H1 (cell line): ENCODE measurements around the gene SSU72. TPM values are rescaled to one million over a fixed set of nuclear protein-coding genes. Genes with fewer than 3 reads are reported as not detected.

Experiments
- CTCF ChIA-PET: fragments of 300-600 bp; sonication (Branson Sonifier 250); formaldehyde crosslinking; loops from one replicate; lab custom pipeline; 2021; ENCODE audit not compliant: partially characterized antibody; lab: Charles Lee
- POLR2A ChIA-PET: fragments of 300-600 bp; sonication (Branson Sonifier 250); formaldehyde crosslinking; loops from one replicate; lab custom pipeline; 2021; ENCODE audit warnings: inconsistent platforms; ENCODE audit not compliant: partially characterized antibody; lab: Charles Lee
- DNase-seq, 2 experiments: peaks; one replicate each; pipeline versions ENCODE4 v3.0.0 to v3.0.0-alpha.2; 2010 to 2022; ENCODE audit warnings: low spot score in 2 of 2, low read depth in 1 of 2, mixed read lengths in 1 of 2
- FAIRE-seq: peaks from 2 replicates; lab custom pipeline; 2011; peaks lifted over from hg19 to GRCh38; lab: Jason Lieb, UNC
- H2AFZ ChIP-seq: 2 replicates; pipeline ENCODE4 v1.8.1; 2012; ENCODE audit warnings: low read length, inconsistent platforms
- H2AK5ac ChIP-seq: 2 replicates; pipeline ENCODE4 v1.6.1; 2013; ENCODE audit warnings: low read depth, low read length
- H2BK120ac ChIP-seq: replicated peaks from 2 replicates; pipeline ENCODE3; 2013; ENCODE audit warnings: low read depth, low read length, inconsistent platforms
- H2BK12ac ChIP-seq: 2 replicates; pipeline ENCODE4 v1.6.1; 2013; ENCODE audit warnings: low read depth, low read length
- H2BK15ac ChIP-seq: 2 replicates; pipeline ENCODE4 v1.6.1; 2013; ENCODE audit warnings: low read length
- H2BK20ac ChIP-seq: 2 replicates; pipeline ENCODE4 v1.6.1; 2013; ENCODE audit warnings: low read length
- H2BK5ac ChIP-seq: 2 replicates; pipeline ENCODE4 v1.6.1; 2013; ENCODE audit warnings: low read depth, low read length
- H3K14ac ChIP-seq: 2 replicates; pipeline ENCODE4 v1.6.1; 2013; ENCODE audit warnings: inconsistent platforms; ENCODE audit not compliant: insufficient read length
- H3K18ac ChIP-seq: 2 replicates; pipeline ENCODE4 v1.6.1; 2013; ENCODE audit warnings: low read length; ENCODE audit errors: extremely low read depth
- H3K23ac ChIP-seq: 2 replicates; pipeline ENCODE4 v1.6.1; 2013; ENCODE audit warnings: inconsistent platforms; ENCODE audit not compliant: insufficient read length
- H3K23me2 ChIP-seq: 2 replicates; pipeline ENCODE4 v1.6.1; 2013; ENCODE audit warnings: low read depth, low read length
- H3K27ac ChIP-seq: 2 replicates; pipeline ENCODE4 v1.6.1; 2011; ENCODE audit warnings: low read depth, low read length, inconsistent platforms
- H3K27me3 ChIP-seq, 4 experiments: replicated peaks in 1 of 4; 1 replicate in 1 of 4; 2 replicates in 3 of 4; pipeline versions ENCODE4 v1.6.1 to v1.8.1; 2011 to 2013; ENCODE audit warnings: low read length in 3 of 4, mild to moderate bottlenecking in 3 of 4, inconsistent platforms in 2 of 4, mixed read lengths in 2 of 4, moderate library complexity in 1 of 4; ENCODE audit not compliant: control insufficient read depth in 3 of 4, insufficient read depth in 3 of 4; ENCODE audit errors: extremely low read depth in 1 of 4
- H3K36me3 ChIP-seq, 4 experiments: 2 replicates each; pipeline versions ENCODE4 v1.6.1 to v1.8.1; 2011 to 2013; ENCODE audit warnings: mild to moderate bottlenecking in 4 of 4, low read length in 3 of 4, moderate library complexity in 2 of 4, control low read depth in 1 of 4, inconsistent platforms in 1 of 4; ENCODE audit not compliant: insufficient read depth in 4 of 4, control insufficient read depth in 2 of 4
- H3K4ac ChIP-seq: replicated peaks from 2 replicates; pipeline ENCODE3; 2013; ENCODE audit warnings: low read length, low read depth, mixed read lengths, inconsistent platforms; ENCODE audit not compliant: insufficient read length
- H3K4me1 ChIP-seq, 4 experiments: replicated peaks in 1 of 4; 1 replicate in 1 of 4; 2 replicates in 3 of 4; pipeline versions ENCODE4 v1.6.1 to v1.8.1; 2011 to 2013; ENCODE audit warnings: low read length in 3 of 4, inconsistent platforms in 2 of 4, mixed read lengths in 1 of 4; ENCODE audit not compliant: insufficient read depth in 4 of 4, control insufficient read depth in 3 of 4
- H3K4me2 ChIP-seq, 2 experiments: 2 replicates each; pipeline versions ENCODE4 v1.6.1 to v1.8.1; 2011 to 2013; ENCODE audit warnings: low read depth in 2 of 2, low read length in 2 of 2, control low read depth in 1 of 2, inconsistent platforms in 1 of 2, mild to moderate bottlenecking in 1 of 2; ENCODE audit not compliant: insufficient read depth in 1 of 2
- H3K4me3 ChIP-seq, 4 experiments: fragments of 200-600, 300-600 bp in 1 of 4; sonication (generic), shearing (Covaris generic), sonication (Bioruptor Twin) in 1 of 4; 2 replicates each; pipeline versions ENCODE4 v1.5.1 to v1.8.1; 2011 to 2016; ENCODE audit warnings: low read length in 4 of 4, low read depth in 3 of 4, control low read depth in 2 of 4, inconsistent platforms in 2 of 4, mild to moderate bottlenecking in 2 of 4, mixed read lengths in 1 of 4, moderate library complexity in 1 of 4; ENCODE audit not compliant: insufficient read depth in 2 of 4; ENCODE audit errors: extremely low read depth in 1 of 4
- H3K56ac ChIP-seq: replicated peaks from 2 replicates; pipeline ENCODE3; 2013; ENCODE audit warnings: low read depth, mild to moderate bottlenecking, mixed read lengths, low read length, inconsistent platforms; ENCODE audit not compliant: insufficient read length
- H3K79me1 ChIP-seq: 2 replicates; pipeline ENCODE4 v1.6.1; 2013; ENCODE audit warnings: low read depth, low read length, control low read depth
- H3K79me2 ChIP-seq, 2 experiments: 2 replicates each; pipeline versions ENCODE4 v1.6.1 to v1.8.1; 2012 to 2013; ENCODE audit warnings: low read length in 2 of 2, mild to moderate bottlenecking in 2 of 2, inconsistent platforms in 1 of 2; ENCODE audit not compliant: insufficient read depth in 2 of 2, control insufficient read depth in 1 of 2
- H3K9ac ChIP-seq, 4 experiments: replicated peaks in 1 of 4; 1 replicate in 1 of 4; 2 replicates in 3 of 4; pipeline versions ENCODE4 v1.6.1 to v1.8.1; 2011 to 2013; ENCODE audit warnings: low read depth in 3 of 4, low read length in 3 of 4, control low read depth in 2 of 4, mild to moderate bottlenecking in 2 of 4, moderate library complexity in 2 of 4, inconsistent platforms in 1 of 4; ENCODE audit errors: extremely low read depth in 1 of 4
- H3K9me3 ChIP-seq, 2 experiments: 2 replicates each; pipeline versions ENCODE4 v1.6.1 to v1.8.1; 2012 to 2013; ENCODE audit warnings: mild to moderate bottlenecking in 2 of 2, moderate library complexity in 2 of 2, control low read depth in 1 of 2, inconsistent platforms in 1 of 2, low read depth in 1 of 2, low read length in 1 of 2, mixed read lengths in 1 of 2; ENCODE audit not compliant: insufficient read depth in 2 of 2
- H4K20me1 ChIP-seq, 2 experiments: replicated peaks in 1 of 2; 2 replicates each; pipeline versions ENCODE3 to v1.8.1; 2011 to 2013; ENCODE audit warnings: inconsistent platforms in 2 of 2, low read length in 2 of 2, mild to moderate bottlenecking in 1 of 2; ENCODE audit not compliant: insufficient read depth in 2 of 2, control insufficient read depth in 1 of 2
- H4K5ac ChIP-seq: 2 replicates; pipeline ENCODE4 v1.6.1; 2013; ENCODE audit warnings: low read length, low read depth, mixed read lengths, inconsistent platforms; ENCODE audit not compliant: insufficient read length
- H4K8ac ChIP-seq: 2 replicates; pipeline ENCODE4 v1.8.0; 2013; ENCODE audit warnings: mild to moderate bottlenecking, moderate library complexity, low read length, inconsistent platforms; ENCODE audit not compliant: insufficient read depth; ENCODE audit errors: extremely low read depth
- H4K91ac ChIP-seq: replicated peaks from 2 replicates; pipeline ENCODE3; 2013; ENCODE audit warnings: low read length, mixed read lengths, inconsistent platforms; ENCODE audit not compliant: insufficient read length
- CEBPB ChIP-seq: IDR thresholded peaks from 2 replicates; pipeline ENCODE4 v1.6.1; 2012; ENCODE audit warnings: low read depth, low read length
- MAFK ChIP-seq: IDR thresholded peaks from 2 replicates; pipeline ENCODE4 v1.6.1; 2012; ENCODE audit warnings: low read depth, mild to moderate bottlenecking, improper control_type of control experiment, low read length
- POU5F1 ChIP-seq: IDR thresholded peaks from 2 replicates; pipeline ENCODE4 v1.6.1; 2011; ENCODE audit warnings: low read depth, mild to moderate bottlenecking, low read length, moderate library complexity
- RFX5 ChIP-seq: IDR thresholded peaks from 2 replicates; pipeline ENCODE4 v1.6.1; 2011; ENCODE audit warnings: low read depth, low read length, improper control_type of control experiment, borderline replicate concordance
- SP2 ChIP-seq: IDR thresholded peaks from 2 replicates; pipeline ENCODE4 v1.6.1; 2012; ENCODE audit warnings: mild to moderate bottlenecking, low read length, inconsistent platforms
- WGBS, 2 experiments: shearing (Covaris generic) in 1 of 2; methylation state at CpG; one replicate each; pipeline versions ENCODE4 v1.1.6 to v1.1.7; 2013 to 2015; ENCODE audit warnings: low lambda C conversion rate in 2 of 2, mixed read lengths in 2 of 2, inconsistent platforms in 1 of 2, low coverage in 1 of 2, missing lambda C conversion rate in 1 of 2; ENCODE audit not compliant: insufficient replicate concordance in 2 of 2, insufficient coverage in 1 of 2, insufficient read length in 1 of 2; ENCODE audit errors: extremely low coverage in 1 of 2, missing lambda C conversion rate in 1 of 2; 5-methylcytosine and 5-hydroxymethylcytosine counted together
- polyA plus RNA-seq, 7 experiments: library from polyadenylated mRNA; depleted of rRNA in 3 of 7; stranded (reverse) in 5 of 7; unstranded in 2 of 7; fragments of >200 nt in 5 of 7; fragments of 200-250 nt in 2 of 7; gene quantifications; 1 replicate in 5 of 7; 2 replicates in 1 of 7; 4 replicates in 1 of 7; pipeline versions ENCODE4 v1.2.1 to v1.2.3, GENCODE V29; 2011 to 2013; ENCODE audit warnings: missing spikeins in 2 of 7, mixed read lengths in 2 of 7
- total RNA-seq: library from RNA; stranded (reverse); fragmentation: NEBNext Ultra II Directional; extraction: Animal tissue kit (Norgen Biotek cat#: 25700); gene quantifications from 2 replicates; pipeline ENCODE4 v1.2.1, GENCODE V29; 2021

SSU72 gene
- total and polyA plus RNA-seq, 2 of the 8 experiments (the other 6 are each of a cell fraction or from before 2014, with no cell fraction given): 110 to 165 TPM

DNA sequence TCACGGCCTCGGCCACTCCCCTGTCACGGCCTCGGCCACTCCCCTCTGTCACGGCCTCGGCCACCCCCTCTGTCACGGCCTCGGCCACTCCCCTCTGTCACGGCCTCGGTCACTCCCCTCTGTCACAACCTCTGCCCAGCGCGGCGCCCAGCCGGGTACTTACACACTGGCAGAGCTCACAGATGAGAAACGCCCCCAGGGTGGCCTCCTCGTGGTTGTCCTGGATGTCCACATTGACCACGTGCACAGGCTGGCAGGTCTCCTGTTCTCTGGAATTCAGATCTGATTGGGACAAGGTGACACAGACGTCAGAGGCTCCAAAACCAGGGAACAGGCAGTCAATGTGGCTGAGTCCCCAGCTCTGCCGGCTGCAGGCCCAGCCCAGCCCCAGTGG is 31.0 kb downstream of the SSU72 start:
- H2BK20ac ChIP-seq: no peak overlapping the region
- POLR2A ChIA-PET: interaction anchor here (0.7 to 23.0 kb wide), 2 partner anchors 20 to 145 kb away, joined by 3 to 367 read pairs; partner anchors contain the start of gene CCNL2
- H3K36me3 ChIP-seq: peaks cover 2 to 16% (median 11%) of the 10 kb centered on the region in 4 experiments; a peak in 4 of 8 replicates
- TF ChIP-seq CEBPB (no peak), RFX5 (no peak), SP2 (no peak), MAFK (no peak), POU5F1 (no peak)

More for the DNA sequence above, 31.0 kb downstream of the SSU72 start:
- FAIRE-seq: no peak
- H3K4me3 ChIP-seq: no peak overlapping the region
- H3K4me1 ChIP-seq: peaks cover 0 to 5% (median 2%) of the 10 kb centered on the region in 4 experiments; a peak in 3 of 7 replicates
- H3K23ac ChIP-seq: no peak overlapping the region
- H3K56ac ChIP-seq: no peak overlapping the region
- no peak overlapping the region for H2BK5ac ChIP-seq
- H3K79me2 ChIP-seq: no peaks in the 10 kb centered on the region
- H3K23me2 ChIP-seq: peaks cover 10% of the 10 kb centered on the region; the same call in 1 of the 2 replicates
- no peak overlapping the region for H3K14ac ChIP-seq
- WGBS, 2 experiments: 93% methylated on average over 17 of the region's 19 CpGs; no CpG with 5 or more reads in 1 of the 2 experiments
- no peak overlapping the region for H3K4ac ChIP-seq
- peaks cover 6% of the 10 kb centered on the region for H3K79me1 ChIP-seq
- DNase-seq: no peak
- no peak overlapping the region for H3K27ac ChIP-seq
- no peak overlapping the region for H3K9ac ChIP-seq
- no peak overlapping the region for H2AFZ ChIP-seq
- no peak overlapping the region for H3K18ac ChIP-seq
- H4K91ac ChIP-seq: no peak overlapping the region
- CTCF ChIA-PET: no interaction called here
- H2BK120ac ChIP-seq: no peak overlapping the region
- H2BK12ac ChIP-seq: no peak overlapping the region
- H4K5ac ChIP-seq: no peak overlapping the region
- peak overlapping the region; percentile 51; the same call in 1 of the 2 replicates for H4K8ac ChIP-seq
- no peaks in the 10 kb centered on the region for H3K9me3 ChIP-seq
- no peak overlapping the region for H2AK5ac ChIP-seq
- no peak overlapping the region for H3K4me2 ChIP-seq
- no peak overlapping the region for H2BK15ac ChIP-seq
- H4K20me1 ChIP-seq: peaks cover 7 to 20% of the 10 kb centered on the region in 2 experiments
- H3K27me3 ChIP-seq: no peaks in the 10 kb centered on the region
